Right lobe of liver (tissue), 6 donors: ENCODE data around the gene ZDHHC6. TPM values are rescaled to one million over a fixed set of nuclear protein-coding genes. Genes with fewer than 3 reads are reported as not detected.
"Not testable (repeated sequence)": the region's sequence is repeated elsewhere in the genome, so short reads cannot be mapped to it uniquely, and the experiment has no call there.

Source experiments
- ATAC-seq, 4 donors: fragments of 200-7000 bp; cut with Tn5 transposase; one replicate each; pipeline ENCODE4 v1.9.1; 2020; ENCODE audit warnings: mild to moderate bottlenecking in 4 of 4, moderate library complexity in 4 of 4
- DNase-seq, 3 donors: peaks; one replicate each; pipeline ENCODE4 v3.0.0-alpha.2; 2020
- H3K27ac ChIP-seq, 3 donors: fragments of 200-600 bp; one replicate each; pipeline ENCODE4 v1.8.0; 2022
- H3K27me3 ChIP-seq, 2 donors: fragments of 200-600 bp; one replicate each; pipeline ENCODE4 v1.8.0; 2022
- H3K36me3 ChIP-seq, 4 donors: fragments of 200-600 bp; sonication (generic) in 1 of 4; one replicate each; pipeline versions ENCODE4 v1.5.1 to v1.8.0; 2017 to 2022; ENCODE audit warnings: control low read depth in 1 of 4
- H3K4me1 ChIP-seq, 4 donors: fragments of 200-600 bp; sonication (generic) in 1 of 4; one replicate each; pipeline versions ENCODE4 v1.5.1 to v1.8.0; 2017 to 2022; ENCODE audit warnings: control low read depth in 1 of 4
- H3K4me3 ChIP-seq, 3 donors: fragments of 200-600 bp; one replicate each; pipeline ENCODE4 v1.8.0; 2022
- H3K9me3 ChIP-seq, 4 donors: fragments of 200-600 bp; sonication (generic) in 1 of 4; one replicate each; pipeline versions ENCODE4 v1.5.1 to v1.8.0; 2017 to 2022; ENCODE audit warnings: control low read depth in 1 of 4
- POLR2A ChIP-seq: fragments of 450-650 bp; IDR thresholded peaks from one replicate; pipeline ENCODE4 v1.6.1; 2017; ENCODE audit warnings: antibody characterized with exemption, mild to moderate bottlenecking
- WGBS: methylation state at CpG from one replicate; pipeline ENCODE4 v1.1.6; 2018; ENCODE audit warnings: low coverage, low lambda C conversion rate; ENCODE audit not compliant: insufficient coverage; ENCODE audit errors: missing lambda C conversion rate; 5-methylcytosine and 5-hydroxymethylcytosine counted together
- intact Hi-C, 2 donors: fragments of 100-400 bp; cut with DNase I; formaldehyde crosslinking; loops; one replicate each; pipeline versions ENCODE4 v1.11.2 to v1.14.1; 2022
- total RNA-seq, 6 experiments: library from RNA; depleted of rRNA in 2 of 6; stranded (reverse); fragments of >200 nt in 2 of 6; fragmentation: NEBNext Ultra II Directional in 3 of 6; extraction: Animal tissue kit (Norgen Biotek cat#: 25700) in 3 of 6; gene quantifications; one replicate each; pipeline versions ENCODE4 v1.1.0 to v1.2.4, GENCODE V29; 2016 to 2023
- TF ChIP-seq, protein P1 (sequence below), 4 donors: fragments of 200-600 bp in 3 of 4; fragments of 450-650 bp in 1 of 4; IDR thresholded peaks; one replicate each; pipeline versions ENCODE4 v1.5.1 to v1.8.0; 2016 to 2022; ENCODE audit warnings: antibody characterized with exemption in 4 of 4, mild to moderate bottlenecking in 2 of 4
- donor health status: DM: no; HTN: yes; CAD: no.
- donor health status: DM: no; HTN: no; CAD: no.
- donor health status: DM: no; HTN: no; CAD: no.
- donor health status: DM: no; HTN: yes; CAD: no.
- donor health status: DM: no; HTN: yes; CAD: no.

ZDHHC6 gene
- total RNA-seq, 6 experiments from 2014 or later: 12.2 to 23.0 (median 16.0) TPM

DNA sequence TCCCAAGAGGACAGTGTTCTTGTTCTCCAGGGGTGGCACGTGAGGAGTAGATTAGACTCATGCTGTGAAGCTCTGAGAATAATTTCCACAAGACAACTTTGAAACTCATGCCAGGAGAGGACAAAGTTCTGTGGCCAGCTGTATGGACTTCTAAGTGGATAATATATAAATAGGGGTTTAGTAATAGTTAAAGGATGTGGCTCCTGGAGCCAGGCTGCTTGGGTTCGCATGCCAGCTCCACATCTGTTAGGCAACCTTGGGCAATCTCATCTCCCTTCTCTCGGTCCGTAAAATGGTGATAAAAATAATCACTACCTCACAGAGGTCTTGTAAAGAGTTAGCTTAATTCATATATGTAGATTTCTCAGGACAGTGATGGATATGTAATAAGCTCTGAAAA, 37.0 kb downstream of the ZDHHC6 start:
- Histone ChIP-seq H3K36me3 (peaks cover 0 to 82% (median 29%) of the 10 kb centered on the region in 4 donors), H3K27ac (no peak overlapping the region), H3K9me3 (no peaks in the 10 kb centered on the region), H3K4me1 (no peaks in the 10 kb centered on the region), H3K4me3 (no peak overlapping the region), H3K27me3 (no peaks in the 10 kb centered on the region)
- ATAC-seq (no peak), DNase-seq (no peak)
- intact Hi-C loops: no loop called here
- TF ChIP-seq, protein P1, sequence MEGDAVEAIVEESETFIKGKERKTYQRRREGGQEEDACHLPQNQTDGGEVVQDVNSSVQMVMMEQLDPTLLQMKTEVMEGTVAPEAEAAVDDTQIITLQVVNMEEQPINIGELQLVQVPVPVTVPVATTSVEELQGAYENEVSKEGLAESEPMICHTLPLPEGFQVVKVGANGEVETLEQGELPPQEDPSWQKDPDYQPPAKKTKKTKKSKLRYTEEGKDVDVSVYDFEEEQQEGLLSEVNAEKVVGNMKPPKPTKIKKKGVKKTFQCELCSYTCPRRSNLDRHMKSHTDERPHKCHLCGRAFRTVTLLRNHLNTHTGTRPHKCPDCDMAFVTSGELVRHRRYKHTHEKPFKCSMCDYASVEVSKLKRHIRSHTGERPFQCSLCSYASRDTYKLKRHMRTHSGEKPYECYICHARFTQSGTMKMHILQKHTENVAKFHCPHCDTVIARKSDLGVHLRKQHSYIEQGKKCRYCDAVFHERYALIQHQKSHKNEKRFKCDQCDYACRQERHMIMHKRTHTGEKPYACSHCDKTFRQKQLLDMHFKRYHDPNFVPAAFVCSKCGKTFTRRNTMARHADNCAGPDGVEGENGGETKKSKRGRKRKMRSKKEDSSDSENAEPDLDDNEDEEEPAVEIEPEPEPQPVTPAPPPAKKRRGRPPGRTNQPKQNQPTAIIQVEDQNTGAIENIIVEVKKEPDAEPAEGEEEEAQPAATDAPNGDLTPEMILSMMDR (IDR thresholded peaks at IDR 0.05): no peak
- TF ChIP-seq POLR2A: no peak
- whole genome bisulfite sequencing: 80% methylated on average over 3 of the region's 4 CpGs

DNA sequence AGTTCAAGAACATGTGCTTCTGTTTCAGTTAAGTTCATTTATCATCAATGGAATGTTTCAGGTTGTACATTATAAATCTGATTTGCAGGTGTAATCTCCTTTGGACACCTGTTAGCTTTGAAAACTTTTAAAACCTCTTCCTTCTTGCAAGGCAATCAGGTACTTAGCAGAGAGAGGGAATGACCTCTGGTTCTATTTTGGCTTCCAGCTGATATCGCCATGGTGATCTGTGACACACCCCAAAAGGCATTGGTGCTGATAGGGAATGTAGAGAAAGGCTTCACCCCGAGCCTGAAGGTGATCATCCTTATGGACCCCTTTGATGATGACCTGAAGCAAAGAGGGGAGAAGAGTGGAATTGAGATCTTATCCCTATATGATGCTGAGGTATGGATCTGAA, 37.4 kb downstream of the ZDHHC6 start:
- intact Hi-C loops: no loop called here
- WGBS: 100% methylated on average over 1 of the region's 2 CpGs
- Histone ChIP-seq H3K4me1 (no peaks in the 10 kb centered on the region), H3K9me3 (no peaks in the 10 kb centered on the region), H3K4me3 (no peak overlapping the region), H3K36me3 (peaks cover 0 to 87% (median 29%) of the 10 kb centered on the region in 4 donors), H3K27me3 (no peaks in the 10 kb centered on the region), H3K27ac (no peak overlapping the region)
- no peak for TF ChIP-seq POLR2A
- TF ChIP-seq, protein P1 (IDR thresholded peaks at IDR 0.05): no peak
- no peak for ATAC-seq
- no peak for DNase-seq

DNA sequence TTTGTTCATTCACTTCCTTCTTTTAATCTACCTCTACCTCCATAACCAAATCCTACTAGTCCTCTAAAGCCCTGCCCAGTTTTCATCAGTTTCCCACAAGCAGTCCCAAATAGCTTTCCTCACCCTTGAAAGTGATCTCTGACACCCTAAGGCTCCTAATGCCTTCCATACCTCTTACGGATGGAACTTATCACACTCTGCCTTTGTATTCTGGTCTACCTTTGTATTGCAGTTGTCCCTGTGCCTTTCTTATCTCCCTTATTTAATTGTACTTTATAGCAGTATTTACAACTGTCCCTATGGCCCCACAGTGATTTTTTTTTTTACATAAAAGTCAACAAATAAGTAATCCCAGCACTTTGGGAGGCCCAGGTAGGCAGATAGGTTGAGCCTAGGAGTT, 39.0 kb downstream of the ZDHHC6 start:
- ATAC-seq: no peak
- no peak for TF ChIP-seq POLR2A
- TF ChIP-seq, protein P1 (IDR thresholded peaks at IDR 0.05): no peak

DNA sequence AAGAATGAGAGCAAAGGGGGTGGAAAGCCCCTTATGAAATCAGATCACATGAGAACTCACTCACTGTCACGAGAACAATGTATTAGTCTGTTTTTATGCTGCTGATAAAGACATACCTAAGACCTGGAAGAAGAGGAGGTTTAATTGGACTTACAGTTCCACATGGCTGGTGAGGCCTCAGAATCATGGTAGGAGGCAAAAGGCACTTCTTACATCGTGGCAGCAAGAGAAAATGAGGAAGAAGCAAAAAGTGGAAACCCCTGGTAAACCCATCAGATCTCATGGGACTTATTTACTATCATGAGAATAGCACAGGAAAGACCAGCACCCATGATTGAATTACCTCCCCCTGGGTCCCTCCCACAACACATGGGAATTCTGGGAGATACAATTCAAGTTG, 39.9 kb downstream of the ZDHHC6 start:
- ATAC-seq, H3K4me3 ChIP-seq, H3K9me3 ChIP-seq, H3K4me1 ChIP-seq, H3K27ac ChIP-seq, intact Hi-C loops, H3K27me3 ChIP-seq, DNase-seq: not testable (repeated sequence)
- H3K36me3 ChIP-seq: peaks cover 0 to 71% (median 32%) of the 10 kb centered on the region in 4 donors
- 79% methylated on average over 2 of the region's 2 CpGs for WGBS

More for the DNA sequence above, 39.0 kb downstream of the ZDHHC6 start:
- intact Hi-C loops: no loop called here
- Histone ChIP-seq H3K27ac (no peak overlapping the region), H3K4me1 (peaks cover 0 to 3% (median under 1%) of the 10 kb centered on the region in 4 donors), H3K36me3 (peaks cover 0 to 75% (median 33%) of the 10 kb centered on the region in 4 donors), H3K27me3 (no peaks in the 10 kb centered on the region), H3K4me3 (no peak overlapping the region), H3K9me3 (no peaks in the 10 kb centered on the region)
- no peak for DNase-seq
- 92% methylated on average over 1 of the region's 1 CpG for WGBS

DNA sequence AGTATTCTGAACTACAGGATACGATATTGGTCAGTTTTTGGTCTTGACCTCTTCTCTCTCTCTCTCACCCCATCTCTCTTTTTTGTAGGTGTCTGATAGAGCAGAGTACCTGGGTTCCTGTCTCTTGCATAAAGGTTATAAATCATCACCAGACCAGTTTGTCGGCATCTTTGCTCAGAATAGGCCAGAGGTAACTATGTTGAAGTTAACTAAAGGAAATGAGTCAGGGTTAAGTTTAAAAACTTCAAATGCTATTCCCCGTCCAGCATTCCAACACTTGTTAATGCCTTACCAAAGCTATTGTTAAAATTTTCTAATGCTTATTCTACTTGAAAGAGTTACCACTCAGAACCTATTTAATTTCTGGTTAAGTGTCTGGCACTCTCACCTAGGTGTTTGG, 42.1 kb downstream of the ZDHHC6 start:
- DNase-seq (no peak), ATAC-seq (no peak)
- H3K4me1 ChIP-seq: peaks cover 0 to 9% (median 4%) of the 10 kb centered on the region in 4 donors
- H3K27me3 ChIP-seq: no peaks in the 10 kb centered on the region
- H3K4me3 ChIP-seq: no peak overlapping the region
- TF ChIP-seq, protein P1 (IDR thresholded peaks at IDR 0.05): no peak
- TF ChIP-seq POLR2A: no peak
- H3K36me3 ChIP-seq: peaks cover 0 to 55% (median 28%) of the 10 kb centered on the region in 4 donors
- intact Hi-C loops: no loop called here
- no peak overlapping the region for H3K27ac ChIP-seq
- WGBS: 77% methylated on average over 3 of the region's 3 CpGs
- no peaks in the 10 kb centered on the region for H3K9me3 ChIP-seq
